ENCODE data around the gene LONRF2.

Gene LONRF2

GRCh38 chr2:100223502-100223901 is 98.8 kb downstream of the LONRF2 start:
- no peak for DNase-seq (ENCODE audit: extremely low read depth, low read depth)
- no peak for TF ChIP-seq CTCF (IDR thresholded peaks at IDR 0.05; ENCODE audit: low read depth, low read length)

Measured in AG09319 (cell line).